ENCODE results near the gene NPAS1.

DNA sequence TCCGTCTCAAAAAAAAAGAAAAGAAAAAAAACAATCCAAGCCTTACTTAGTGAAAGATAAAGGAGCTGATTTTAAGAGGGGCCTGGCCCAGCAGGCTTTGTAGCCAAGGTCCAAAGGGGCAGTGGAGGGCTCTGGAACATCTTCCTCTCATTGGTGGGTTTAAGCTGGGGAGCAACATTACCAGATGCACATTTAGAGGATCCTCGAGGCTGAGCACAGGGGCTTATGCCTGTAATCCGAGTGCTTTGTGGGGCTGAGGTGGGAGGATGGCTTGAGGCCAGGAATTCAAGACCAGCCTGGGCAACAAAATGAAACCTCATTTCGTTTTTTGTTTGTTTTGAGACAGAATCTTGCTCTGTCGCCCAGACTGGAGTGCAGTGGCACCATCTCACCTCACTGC is 36.8 kb downstream of the NPAS1 start:
- TF ChIP-seq GATA2 (IDR thresholded peaks at IDR 0.05; ENCODE audit: low read depth, low read length): no peak
- no peak for TF ChIP-seq GATA3 (IDR thresholded peaks at IDR 0.05; ENCODE audit: low read depth, low read length)

Data from SH-SY5Y (cell line).